CD4-positive, alpha-beta T cell treated with Interleukin-6 for 4 hours (primary cell): Measurements from ENCODE around the gene CALN1.

Experiments
- DNase-seq: peaks from one replicate; pipeline ENCODE4 v3.0.0-alpha.2; 2020; ENCODE audit warnings: mixed read lengths

Gene CALN1

GRCh38 chr7:72321637-72322036 lies 90.5 kb downstream of the CALN1 start:
- no peak for DNase-seq

GRCh38 chr7:72321081-72321480 lies 91.1 kb downstream of the CALN1 start:
- DNase-seq, result no peak

GRCh38 chr7:72317341-72317740 lies 94.8 kb downstream of the CALN1 start:
- DNase-seq, result no peak

GRCh38 chr7:72316148-72316547 lies 96.0 kb downstream of the CALN1 start:
- DNase-seq, result no peak

- DNase-seq, result no peak
Observed at GRCh38 chr7:72313906-72314305, 98.2 kb downstream of the CALN1 start.

GRCh38 chr7:72310301-72310700 lies 101.8 kb downstream of the CALN1 start:
- DNase-seq, result no peak

GRCh38 chr7:72309476-72309875 lies 102.7 kb downstream of the CALN1 start:
- DNase-seq, result no peak

GRCh38 chr7:72308986-72309385 lies 103.2 kb downstream of the CALN1 start:
- no peak for DNase-seq

GRCh38 chr7:72307566-72307965 lies 104.6 kb downstream of the CALN1 start:
- DNase-seq, result no peak

- no peak for DNase-seq
Observed at GRCh38 chr7:72298912-72299311, 113.2 kb downstream of the CALN1 start.

GRCh38 chr7:72298091-72298490 lies 114.0 kb downstream of the CALN1 start:
- no peak for DNase-seq

GRCh38 chr7:72297636-72298035 lies 114.5 kb downstream of the CALN1 start:
- DNase-seq, result no peak

- DNase-seq, result no peak
Observed at GRCh38 chr7:72292794-72293193, 119.3 kb downstream of the CALN1 start.

- no peak for DNase-seq
Observed at GRCh38 chr7:72292118-72292517, 120.0 kb downstream of the CALN1 start.

- no peak for DNase-seq
Observed at GRCh38 chr7:72286519-72286918, 125.6 kb downstream of the CALN1 start.

GRCh38 chr7:72283309-72283708 lies 128.8 kb downstream of the CALN1 start:
- no peak for DNase-seq

- DNase-seq, result no peak
Observed at GRCh38 chr7:72281308-72281707, 130.8 kb downstream of the CALN1 start.

GRCh38 chr7:72279203-72279602 lies 132.9 kb downstream of the CALN1 start:
- no peak for DNase-seq

- DNase-seq, result no peak
Observed at GRCh38 chr7:72278550-72278949, 133.6 kb downstream of the CALN1 start.

- DNase-seq, result no peak
Observed at GRCh38 chr7:72275382-72276070, 136.6 kb downstream of the CALN1 start.

GRCh38 chr7:72272479-72272878 lies 139.7 kb downstream of the CALN1 start:
- no peak for DNase-seq

GRCh38 chr7:72268796-72269195 lies 143.3 kb downstream of the CALN1 start:
- DNase-seq, result no peak

- DNase-seq, result no peak
Observed at GRCh38 chr7:72268090-72268489, 144.0 kb downstream of the CALN1 start.

- no peak for DNase-seq
Observed at GRCh38 chr7:72267291-72267800, 144.8 kb downstream of the CALN1 start.

- DNase-seq, result no peak
Observed at GRCh38 chr7:72266771-72267170, 145.4 kb downstream of the CALN1 start.
